Naive thymus-derived CD8-positive, alpha-beta T cell (primary cell): ENCODE results near the gene PDSS2. TPM values are rescaled to one million over a fixed set of nuclear protein-coding genes. Genes with fewer than 3 reads are reported as not detected.
"Not testable (repeated sequence)": the region's sequence is repeated elsewhere in the genome, so short reads cannot be mapped to it uniquely, and the experiment has no call there.

Experiments used
- ATAC-seq, 2 donors: fragments of 150-1000 bp; cut with Tn5 transposase in 1 of 2; sonication (Bioruptor Pico), chemical (Tn5 transposase) in 1 of 2; 1 replicate in 1 of 2; 2 replicates in 1 of 2; pipeline ENCODE4 v1.10.0; 2021; ENCODE audit warnings: mild to moderate bottlenecking in 2 of 2, moderate library complexity in 2 of 2
- POLR2A ChIA-PET: fragments of 350-600 bp; sonication (Branson Sonifier 250); formaldehyde crosslinking; loops from one replicate; lab custom pipeline; 2021; ENCODE audit warnings: antibody characterized with exemption; lab: Charles Lee
- DNase-seq, 10 donors: peaks; one replicate each; pipeline versions ENCODE4 v3.0.0 to v3.0.0-alpha.2; 2020 to 2022
- H3K27ac Mint-ChIP-seq, 10 donors: one replicate each; pipeline ENCODE4 v1.8.0; 2020 to 2022; ENCODE audit warnings: mild to moderate bottlenecking in 10 of 10, mixed read lengths in 10 of 10, moderate library complexity in 4 of 10, inconsistent platforms in 1 of 10
- H3K27me3 Mint-ChIP-seq, 5 donors: one replicate each; pipeline ENCODE4 v1.8.0; 2021 to 2022; ENCODE audit warnings: mixed read lengths in 5 of 5
- H3K36me3 Mint-ChIP-seq, 3 donors: one replicate each; pipeline ENCODE4 v1.8.0; 2020 to 2022; ENCODE audit warnings: mixed read lengths in 3 of 3, mild to moderate bottlenecking in 2 of 3, inconsistent platforms in 1 of 3
- H3K4me1 Mint-ChIP-seq, 4 donors: one replicate each; pipeline ENCODE4 v1.8.0; 2021 to 2022; ENCODE audit warnings: mixed read lengths in 4 of 4
- H3K4me3 Mint-ChIP-seq, 10 donors: one replicate each; pipeline ENCODE4 v1.8.0; 2020 to 2022; ENCODE audit warnings: mild to moderate bottlenecking in 10 of 10, mixed read lengths in 10 of 10, moderate library complexity in 6 of 10, inconsistent platforms in 1 of 10
- H3K9me3 Mint-ChIP-seq, 9 donors: one replicate each; pipeline ENCODE4 v1.8.0; 2020 to 2022; ENCODE audit warnings: mixed read lengths in 9 of 9, mild to moderate bottlenecking in 3 of 9, inconsistent platforms in 1 of 9, moderate library complexity in 1 of 9
- polyA plus RNA-seq, 3 donors: library from polyadenylated mRNA; unstranded; fragments of 300-500 nt; fragmentation: Illumina TruSeq; gene quantifications; one replicate each; pipeline ENCODE4 v1.2.3, GENCODE V29; 2021
- total RNA-seq, 8 experiments: library from RNA in 2 of 8; stranded (reverse) in 2 of 8; gene quantifications; one replicate each; pipeline ENCODE4 v1.2.3 and lab custom pipeline; 2021 to 2026

Gene PDSS2
- total and polyA plus RNA-seq, 5 experiments from 2014 or later = 11.1 to 16.6 (median 13.9) TPM

DNA sequence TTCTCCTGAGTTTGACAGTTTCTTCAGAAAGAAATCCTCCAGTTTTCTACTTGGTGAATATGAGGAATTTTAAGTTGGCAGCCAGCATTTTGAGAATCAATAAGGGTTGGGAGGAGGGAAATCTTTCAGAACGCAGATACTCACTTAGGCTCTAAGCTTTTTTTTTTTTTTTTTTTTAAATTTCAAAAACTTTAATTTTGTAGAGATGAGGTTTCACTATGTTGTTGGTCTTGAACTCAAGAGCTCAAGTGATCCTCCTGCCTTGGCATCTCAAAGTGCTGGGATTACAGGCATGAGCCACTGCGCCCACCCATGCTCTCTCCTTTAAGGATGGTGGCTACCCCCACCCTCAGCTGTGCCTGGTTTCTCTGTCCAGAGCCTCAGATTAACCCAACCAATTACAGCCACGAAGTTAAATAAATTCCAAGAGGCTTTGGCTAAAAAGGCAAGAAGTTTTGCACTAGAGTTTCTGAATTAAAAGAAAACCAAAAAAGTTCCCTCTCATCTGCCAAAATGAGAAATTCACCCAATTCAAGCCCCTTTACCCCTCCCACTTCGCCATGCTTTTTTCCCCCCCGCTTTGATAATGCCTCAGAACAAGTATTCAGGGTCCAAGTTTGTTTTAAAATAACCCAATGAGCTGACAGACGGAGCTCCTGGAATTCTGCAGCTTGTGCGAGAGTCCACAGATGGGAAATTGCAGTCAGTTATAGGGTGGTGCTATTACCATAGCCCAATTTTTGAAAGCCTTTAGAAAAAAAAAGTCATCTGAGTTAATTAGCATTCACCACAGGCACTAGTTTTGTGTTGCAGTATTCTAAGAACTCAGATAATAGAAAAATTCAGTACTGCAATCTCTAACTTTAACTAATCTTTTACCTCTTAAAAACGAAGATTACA lies 249.7 kb downstream of the PDSS2 start:
- no peak overlapping the region for H3K27ac Mint-ChIP-seq
- no peak overlapping the region for H3K4me3 Mint-ChIP-seq
- POLR2A ChIA-PET = no interaction called here
- no peaks in the 10 kb centered on the region for H3K4me1 Mint-ChIP-seq
- DNase-seq (no peak), ATAC-seq (no peak)
- H3K27me3 Mint-ChIP-seq = no peaks in the 10 kb centered on the region
- peaks cover 14 to 42% (median 36%) of the 10 kb centered on the region in 3 donors for H3K36me3 Mint-ChIP-seq
- H3K9me3 Mint-ChIP-seq = peaks cover 0 to 11% (median under 1%) of the 10 kb centered on the region in 9 donors

DNA sequence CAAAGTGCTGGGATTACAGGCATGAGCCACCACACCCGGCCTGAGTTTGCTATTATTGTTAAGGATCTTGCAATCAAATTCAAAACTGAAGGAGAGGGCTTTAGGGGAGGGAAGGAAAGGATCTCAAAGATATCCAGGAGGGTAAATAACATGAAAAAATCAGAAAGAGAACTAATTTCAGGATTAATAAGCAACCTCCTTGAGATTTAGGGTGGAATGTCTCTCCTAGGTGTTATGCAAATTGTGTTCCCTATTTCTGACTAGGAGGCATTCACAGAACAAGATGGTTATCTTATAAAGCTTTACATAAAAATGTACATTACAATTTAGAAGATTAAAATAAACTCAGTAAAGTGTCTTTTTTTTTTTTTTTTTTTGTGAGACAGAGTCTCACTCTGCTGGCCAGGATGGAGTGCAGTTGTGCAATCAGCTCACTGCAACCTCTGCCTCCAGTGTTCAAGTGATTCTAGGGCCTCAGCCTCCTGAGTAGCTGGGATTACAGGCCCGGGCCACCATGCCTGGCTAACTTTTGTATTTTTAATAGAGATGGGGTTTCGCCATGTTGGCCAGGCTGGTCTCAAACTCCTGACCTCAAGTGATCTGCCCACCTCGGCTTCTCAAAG lies 252.0 kb downstream of the PDSS2 start:
- no peak overlapping the region for H3K4me3 Mint-ChIP-seq
- peaks cover 19 to 50% (median 49%) of the 10 kb centered on the region in 3 donors for H3K36me3 Mint-ChIP-seq
- H3K27me3 Mint-ChIP-seq = no peaks in the 10 kb centered on the region
- POLR2A ChIA-PET = interaction anchor here (0.7 kb wide), 1 partner anchor 9 kb away, joined by 5 read pairs; no protein-coding TSS in a partner anchor
- ATAC-seq (no peak), DNase-seq (no peak)
- no peak overlapping the region for H3K27ac Mint-ChIP-seq
- H3K9me3 Mint-ChIP-seq = peaks cover 0 to 17% (median 6%) of the 10 kb centered on the region in 9 donors
- H3K4me1 Mint-ChIP-seq = no peaks in the 10 kb centered on the region

DNA sequence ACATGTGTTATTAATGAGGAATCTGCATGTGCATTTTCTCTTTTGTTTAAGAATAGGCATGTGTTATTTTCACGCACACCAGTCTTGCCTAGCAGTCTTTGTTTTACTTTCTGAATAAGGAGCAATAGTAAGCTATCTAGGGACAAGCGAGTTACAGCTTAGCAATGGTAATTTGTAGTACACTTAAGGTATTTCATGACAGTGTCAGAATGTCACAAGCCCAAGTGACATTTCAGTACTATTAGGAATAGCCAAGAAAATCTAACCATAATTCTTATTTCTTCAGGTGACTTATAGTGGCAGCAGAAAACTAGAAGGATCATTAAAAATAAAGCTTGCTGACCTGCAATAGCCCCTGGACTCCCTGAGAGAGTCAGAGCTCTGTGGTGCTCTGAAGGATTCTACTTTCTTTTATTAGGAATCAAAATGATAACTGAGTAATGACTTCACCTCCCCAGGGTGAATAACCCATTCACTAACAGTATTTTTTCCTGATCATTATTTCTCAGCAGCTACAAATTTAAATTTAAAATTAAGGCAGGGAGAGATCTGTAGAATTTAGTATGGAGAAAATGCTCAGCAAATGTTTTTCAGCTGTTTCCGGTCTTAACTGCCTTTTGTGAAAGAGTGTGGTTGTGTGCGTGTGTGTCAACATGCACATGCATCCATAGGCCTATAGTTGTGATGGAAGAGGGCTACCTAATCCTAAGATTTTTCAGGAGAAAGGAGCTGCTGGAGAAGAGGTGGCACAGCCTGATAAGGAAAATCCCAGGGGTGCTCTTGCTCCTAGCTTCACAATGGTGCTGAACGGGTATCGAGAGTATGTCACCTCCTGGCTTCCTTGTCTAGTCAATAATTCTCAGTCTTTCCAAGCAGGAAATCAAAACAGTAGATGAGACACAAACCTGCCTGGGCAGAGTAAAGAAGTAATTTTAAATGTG lies 254.0 kb downstream of the PDSS2 start:
- no peak for ATAC-seq
- Mint-ChIP-seq H3K27me3 (no peaks in the 10 kb centered on the region), H3K36me3 (peaks cover 19 to 49% (median 44%) of the 10 kb centered on the region in 3 donors), H3K4me1 (no peaks in the 10 kb centered on the region), H3K27ac (peak overlapping the region in 1 of 10 donors; percentile 57), H3K9me3 (peaks cover 0 to 17% (median 6%) of the 10 kb centered on the region in 9 donors), H3K4me3 (no peak overlapping the region)
- POLR2A ChIA-PET = no interaction called here
- DNase-seq = no peak

DNA sequence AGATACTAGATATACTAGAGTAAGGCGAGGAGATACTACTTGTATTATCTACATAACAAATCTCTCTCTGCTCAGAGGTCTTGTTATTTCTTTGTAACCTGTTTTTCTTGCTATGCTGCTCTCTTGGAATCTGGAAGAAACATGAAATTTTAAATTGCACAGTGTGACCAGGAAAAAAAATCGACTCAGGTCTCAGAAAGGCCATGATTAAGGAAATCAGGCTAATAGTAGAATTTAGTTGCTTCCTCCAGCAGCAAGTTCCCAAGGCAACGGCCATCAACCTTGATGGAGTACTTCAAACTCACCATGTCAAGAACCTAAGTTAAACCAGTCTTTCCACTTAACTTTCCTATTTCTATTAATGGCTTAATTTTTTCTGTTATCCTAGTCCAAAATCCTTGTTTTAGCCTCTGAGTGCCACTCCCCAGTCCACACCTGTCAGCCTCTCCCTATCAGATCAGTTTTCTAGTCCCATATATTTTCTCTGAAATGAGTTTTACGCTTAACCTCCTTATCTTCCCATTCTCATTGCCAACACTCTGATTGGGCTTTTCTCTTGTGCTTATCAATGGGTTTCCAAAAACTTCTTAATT lies 256.4 kb downstream of the PDSS2 start:
- POLR2A ChIA-PET = no interaction called here
- Mint-ChIP-seq H3K4me3 (no peak overlapping the region), H3K4me1 (no peaks in the 10 kb centered on the region), H3K36me3 (peaks cover 19 to 51% (median 39%) of the 10 kb centered on the region in 3 donors), H3K27ac (no peak overlapping the region), H3K9me3 (peaks cover 0 to 17% (median 6%) of the 10 kb centered on the region in 9 donors), H3K27me3 (no peaks in the 10 kb centered on the region)
- ATAC-seq (no peak), DNase-seq (no peak)

DNA sequence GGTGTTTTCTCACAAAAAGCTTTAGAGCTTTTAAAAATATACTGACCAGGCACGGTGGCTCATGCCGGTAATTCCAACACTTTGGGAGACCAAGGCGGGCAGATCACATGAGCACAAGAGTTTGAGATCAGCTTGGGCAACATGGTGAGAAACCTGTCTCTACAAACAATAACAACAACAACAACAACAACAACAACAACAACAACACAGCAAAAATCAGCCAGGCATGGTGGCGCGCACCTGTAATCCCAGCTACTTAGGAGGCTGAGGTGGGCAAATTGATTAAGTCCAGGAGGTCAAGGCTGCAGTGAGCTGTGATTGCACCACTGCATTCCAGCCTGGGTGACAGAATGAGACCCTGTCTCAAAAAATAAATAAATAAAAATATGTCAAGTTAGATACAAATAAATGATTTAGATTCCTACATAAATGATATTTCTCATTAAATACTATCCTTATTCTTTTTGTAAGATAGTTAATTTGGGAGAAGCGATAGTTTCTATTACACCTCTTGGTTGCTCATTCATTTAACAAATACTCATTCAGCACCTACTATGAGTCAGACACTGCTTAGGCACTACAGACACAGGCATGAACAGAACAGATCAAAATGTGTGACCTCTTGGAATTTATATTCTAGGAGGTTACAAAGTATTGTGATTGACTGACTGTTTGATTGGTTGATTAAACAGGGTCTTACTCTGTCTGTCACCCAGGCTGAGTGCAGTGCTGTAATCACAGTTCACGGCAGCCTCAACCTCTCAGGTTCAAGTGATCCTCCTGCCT lies 260.5 kb downstream of the PDSS2 start:
- no peak for ATAC-seq
- POLR2A ChIA-PET = interaction anchor here (0.6 kb wide), 1 partner anchor 8 kb away, joined by 5 read pairs; no protein-coding TSS in a partner anchor
- Mint-ChIP-seq H3K36me3 (peaks cover 0 to 33% (median 31%) of the 10 kb centered on the region in 3 donors), H3K4me3 (no peak overlapping the region), H3K9me3 (no peaks in the 10 kb centered on the region), H3K27me3 (no peaks in the 10 kb centered on the region), H3K27ac (no peak overlapping the region), H3K4me1 (no peaks in the 10 kb centered on the region)
- DNase-seq = no peak

DNA sequence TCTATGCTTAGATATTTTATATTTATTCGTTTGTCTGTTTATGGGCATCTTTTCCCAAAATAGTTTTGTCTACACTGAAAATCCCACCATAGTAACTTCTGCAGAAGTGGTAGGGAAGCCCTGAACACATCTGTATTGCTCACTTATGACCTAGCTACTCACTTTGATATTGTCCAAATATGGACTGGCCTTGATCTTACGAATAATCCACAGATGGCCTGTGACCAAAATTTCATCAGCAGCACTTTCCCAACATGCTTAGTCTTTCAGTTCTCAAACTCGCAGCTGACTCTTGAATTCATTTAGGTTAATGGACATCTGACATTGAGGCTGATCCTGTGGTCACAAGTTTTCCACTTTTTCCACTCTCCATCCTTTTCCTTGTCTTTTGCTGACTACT lies 263.2 kb downstream of the PDSS2 start:
- Mint-ChIP-seq H3K27me3 (no peaks in the 10 kb centered on the region), H3K4me1 (no peaks in the 10 kb centered on the region), H3K9me3 (no peaks in the 10 kb centered on the region), H3K4me3 (no peak overlapping the region), H3K36me3 (peaks cover 0 to 46% (median 40%) of the 10 kb centered on the region in 3 donors), H3K27ac (no peak overlapping the region)
- ATAC-seq = no peak
- no peak for DNase-seq
- POLR2A ChIA-PET = no interaction called here

DNA sequence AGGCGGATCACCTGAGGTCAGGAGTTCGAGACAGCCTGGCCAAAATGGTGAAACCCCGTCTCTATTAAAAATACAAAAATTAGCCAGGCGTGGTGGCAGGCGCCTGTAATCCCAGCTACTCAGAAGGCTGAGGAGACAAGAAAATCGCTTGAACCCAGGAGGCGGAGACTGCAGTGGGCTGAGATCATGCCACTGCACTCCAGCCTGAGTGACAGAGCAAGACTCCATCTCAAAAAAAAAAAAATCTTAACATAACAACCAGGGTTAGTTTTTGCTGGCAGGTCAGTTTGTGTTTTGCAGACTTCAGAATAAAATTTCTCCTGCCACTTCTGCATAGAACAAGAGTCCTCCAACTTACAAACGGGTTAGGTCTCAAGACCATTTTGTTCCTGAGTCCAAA lies 264.6 kb downstream of the PDSS2 start:
- DNase-seq, H3K4me1 Mint-ChIP-seq, H3K27ac Mint-ChIP-seq, POLR2A ChIA-PET, H3K9me3 Mint-ChIP-seq, H3K4me3 Mint-ChIP-seq, H3K27me3 Mint-ChIP-seq, ATAC-seq: not testable (repeated sequence)
- peaks cover 0 to 52% (median 45%) of the 10 kb centered on the region in 3 donors for H3K36me3 Mint-ChIP-seq

DNA sequence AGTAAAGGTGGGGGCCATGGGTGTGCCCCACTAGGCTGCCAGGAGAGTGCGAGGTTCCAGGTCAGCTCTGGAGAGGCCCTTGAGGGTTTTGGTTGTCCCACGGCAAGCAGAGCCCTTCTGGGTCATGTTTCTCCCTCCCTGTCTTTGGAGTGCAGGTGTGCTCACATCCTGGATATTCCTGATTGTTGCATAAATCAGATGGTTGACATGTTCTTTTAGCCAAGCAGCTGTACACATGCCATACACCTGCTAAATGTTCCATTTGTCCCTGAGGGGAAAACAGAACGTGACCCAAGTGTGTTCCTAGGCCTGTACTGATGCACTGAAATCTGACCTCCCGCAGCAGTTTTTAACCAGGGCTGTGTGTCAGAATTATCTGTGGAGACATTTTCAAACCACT lies 266.5 kb downstream of the PDSS2 start:
- Mint-ChIP-seq H3K27me3 (no peaks in the 10 kb centered on the region), H3K9me3 (no peaks in the 10 kb centered on the region), H3K36me3 (peaks cover 0 to 55% (median 39%) of the 10 kb centered on the region in 3 donors), H3K4me1 (no peaks in the 10 kb centered on the region), H3K4me3 (no peak overlapping the region), H3K27ac (no peak overlapping the region)
- DNase-seq = no peak
- POLR2A ChIA-PET = no interaction called here
- no peak for ATAC-seq

DNA sequence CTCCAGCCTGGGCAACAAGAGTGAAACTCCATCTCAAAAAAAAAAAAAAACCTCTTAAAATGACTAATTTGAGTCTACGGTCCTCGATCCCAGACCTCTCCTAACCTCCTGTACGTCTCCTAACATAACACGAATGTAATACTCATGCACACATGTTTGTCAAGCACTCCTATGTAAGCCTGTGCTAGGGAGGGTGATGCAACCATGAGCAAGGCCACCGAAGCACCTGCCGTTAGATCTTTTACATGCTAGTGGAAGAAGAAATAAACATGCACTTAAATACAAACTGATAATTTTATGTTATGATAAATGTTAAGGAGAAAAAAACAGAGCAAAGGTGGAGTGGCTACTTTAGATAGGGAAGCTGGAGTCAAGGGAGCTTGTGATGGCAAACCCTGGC lies 271.7 kb downstream of the PDSS2 start:
- ATAC-seq (no peak), DNase-seq (no peak)
- Mint-ChIP-seq H3K4me1 (no peaks in the 10 kb centered on the region), H3K27me3 (no peaks in the 10 kb centered on the region), H3K36me3 (peaks cover 0 to 46% (median 33%) of the 10 kb centered on the region in 3 donors), H3K4me3 (no peak overlapping the region), H3K9me3 (no peaks in the 10 kb centered on the region), H3K27ac (no peak overlapping the region)
- POLR2A ChIA-PET = no interaction called here

DNA sequence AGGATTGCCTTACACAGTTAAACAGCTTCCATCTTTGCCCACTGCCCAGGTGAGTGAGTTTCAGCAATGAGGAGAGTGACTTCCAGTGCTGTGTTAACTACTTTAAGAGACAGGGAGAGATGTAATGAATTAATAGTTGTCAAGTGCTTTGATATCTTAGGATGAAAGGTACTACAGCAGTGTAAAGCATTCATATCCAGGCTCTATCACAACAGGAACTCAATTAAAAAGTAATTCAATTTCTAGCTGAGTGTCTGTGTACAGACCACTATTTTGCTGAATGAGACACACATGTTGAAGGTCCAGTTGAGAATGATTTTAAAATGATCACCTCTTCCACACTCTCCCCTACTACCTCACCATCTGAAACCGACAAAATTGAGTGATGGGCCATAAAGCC lies 273.3 kb downstream of the PDSS2 start:
- no peak overlapping the region for H3K27ac Mint-ChIP-seq
- peaks cover 0 to 37% (median 23%) of the 10 kb centered on the region in 3 donors for H3K36me3 Mint-ChIP-seq
- no peaks in the 10 kb centered on the region for H3K9me3 Mint-ChIP-seq
- H3K4me3 Mint-ChIP-seq = no peak overlapping the region
- no peak for DNase-seq
- ATAC-seq = no peak
- POLR2A ChIA-PET = no interaction called here
- no peaks in the 10 kb centered on the region for H3K27me3 Mint-ChIP-seq
- no peaks in the 10 kb centered on the region for H3K4me1 Mint-ChIP-seq

DNA sequence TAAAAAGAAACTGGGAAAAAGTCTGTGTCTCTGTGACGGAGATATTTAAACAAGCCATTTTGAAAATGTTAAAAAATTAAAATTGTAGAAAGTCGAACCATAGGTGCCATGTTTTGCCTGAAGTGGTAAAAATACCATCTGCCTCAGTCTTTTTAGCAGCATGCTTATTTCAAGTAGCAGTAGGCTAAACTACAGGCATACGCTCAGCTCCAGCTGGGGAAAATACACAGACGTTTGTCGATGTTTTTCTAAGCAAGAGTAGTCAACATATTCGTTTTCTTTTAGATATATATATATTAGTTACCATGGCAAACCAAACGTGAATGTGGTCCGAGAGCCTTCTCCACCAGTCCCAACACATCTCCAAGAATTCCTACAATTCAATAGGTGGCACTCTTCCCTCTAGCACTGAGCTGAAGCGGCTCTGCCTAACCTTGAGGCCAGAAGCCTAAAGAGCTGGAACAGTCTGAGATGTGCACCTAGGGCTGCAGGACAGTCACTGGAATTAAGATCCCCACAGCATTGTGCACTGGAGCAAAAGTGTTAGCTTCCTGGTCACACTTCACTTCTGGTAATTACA lies 273.9 kb downstream of the PDSS2 start:
- H3K27ac Mint-ChIP-seq = no peak overlapping the region
- peaks cover 0 to 35% (median 21%) of the 10 kb centered on the region in 3 donors for H3K36me3 Mint-ChIP-seq
- POLR2A ChIA-PET = no interaction called here
- no peak overlapping the region for H3K4me3 Mint-ChIP-seq
- DNase-seq = no peak
- no peaks in the 10 kb centered on the region for H3K9me3 Mint-ChIP-seq
- no peaks in the 10 kb centered on the region for H3K4me1 Mint-ChIP-seq
- no peak for ATAC-seq
- H3K27me3 Mint-ChIP-seq = no peaks in the 10 kb centered on the region
